Measurements from ENCODE around the gene ANKRD13B.

Gene ANKRD13B

GRCh38 chr17:29583324-29584248 lies 9.3 kb upstream of the ANKRD13B start:
- no peak for FAIRE-seq

GRCh38 chr17:29584452-29585079 lies 8.4 kb upstream of the ANKRD13B start:
- FAIRE-seq = no peak

GRCh38 chr17:29585080-29585751 lies 7.7 kb upstream of the ANKRD13B start:
- no peak for FAIRE-seq

- no peak for FAIRE-seq
These were observed 6.1 kb upstream of the ANKRD13B start for GRCh38 chr17:29586676-29587469.

GRCh38 chr17:29587591-29587990 lies 5.3 kb upstream of the ANKRD13B start:
- FAIRE-seq = no peak

GRCh38 chr17:29588017-29588561 lies 4.8 kb upstream of the ANKRD13B start:
- FAIRE-seq = no peak

GRCh38 chr17:29588562-29589411 lies 4.1 kb upstream of the ANKRD13B start:
- no peak for FAIRE-seq

- FAIRE-seq = no peak
These were observed 3.2 kb upstream of the ANKRD13B start, which contains the start of gene GIT1 for GRCh38 chr17:29589524-29590410. Gene GIT1 (minus strand): TSS chr17:29589648. CDS start chr17:29589378, 270 bp downstream.

- no peak for FAIRE-seq
These were observed 2.4 kb upstream of the ANKRD13B start for GRCh38 chr17:29590411-29591145.

- no peak for FAIRE-seq
These were observed 1.7 kb upstream of the ANKRD13B start for GRCh38 chr17:29591146-29591736.

- FAIRE-seq = peak; percentile 99
These were observed 959 bp upstream of the ANKRD13B start for GRCh38 chr17:29591737-29592608.

- FAIRE-seq = no peak
These were observed 923 bp downstream of the ANKRD13B start for GRCh38 chr17:29593591-29594518.

- no peak for FAIRE-seq
These were observed 1.7 kb downstream of the ANKRD13B start for GRCh38 chr17:29594519-29595090.

- FAIRE-seq = no peak
These were observed 2.4 kb downstream of the ANKRD13B start for GRCh38 chr17:29595107-29595942.

- no peak for FAIRE-seq
These were observed 3.2 kb downstream of the ANKRD13B start for GRCh38 chr17:29595943-29596774.
